HG02798 (cell line): ENCODE results near the gene NECAB3.

Experiments
- ATAC-seq: cut with Tn5 transposase; IDR thresholded peaks from one replicate; pipeline ENCODE4 v1.9.1; 2021; ENCODE audit warnings: mild to moderate bottlenecking; ENCODE audit not compliant: unreplicated experiment, poor library complexity

NECAB3 gene

GRCh38 chr20:33666293-33667244 lies 7.7 kb downstream of the NECAB3 start, which contains the start of gene ACTL10:
TSS of gene ACTL10 (plus strand) at chr20:33666943. CDS start at chr20:33667498, 555 bp downstream.
- peak; percentile 72 for ATAC-seq

DNA sequence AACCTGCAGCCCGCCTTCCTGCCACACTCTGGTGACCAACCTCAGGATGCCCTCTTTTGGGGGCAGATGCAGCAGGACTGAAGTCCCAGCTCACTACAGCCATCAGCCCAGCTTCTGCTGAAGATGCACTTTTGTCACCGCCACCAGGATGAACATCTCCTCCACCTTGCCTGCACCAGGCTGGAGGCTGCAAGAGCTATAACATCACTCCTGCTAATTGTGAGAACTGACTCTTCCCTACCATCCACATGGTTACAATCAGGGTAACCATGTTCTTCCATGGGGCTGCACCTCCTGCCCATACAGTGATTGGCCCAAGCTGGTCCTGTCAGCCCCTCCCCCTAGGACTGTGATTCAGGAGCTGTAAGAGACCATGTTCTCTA lies 9.5 kb downstream of the NECAB3 start:
- no peak for ATAC-seq

GRCh38 chr20:33664085-33664761 lies 10.0 kb downstream of the NECAB3 start:
- no peak for ATAC-seq

DNA sequence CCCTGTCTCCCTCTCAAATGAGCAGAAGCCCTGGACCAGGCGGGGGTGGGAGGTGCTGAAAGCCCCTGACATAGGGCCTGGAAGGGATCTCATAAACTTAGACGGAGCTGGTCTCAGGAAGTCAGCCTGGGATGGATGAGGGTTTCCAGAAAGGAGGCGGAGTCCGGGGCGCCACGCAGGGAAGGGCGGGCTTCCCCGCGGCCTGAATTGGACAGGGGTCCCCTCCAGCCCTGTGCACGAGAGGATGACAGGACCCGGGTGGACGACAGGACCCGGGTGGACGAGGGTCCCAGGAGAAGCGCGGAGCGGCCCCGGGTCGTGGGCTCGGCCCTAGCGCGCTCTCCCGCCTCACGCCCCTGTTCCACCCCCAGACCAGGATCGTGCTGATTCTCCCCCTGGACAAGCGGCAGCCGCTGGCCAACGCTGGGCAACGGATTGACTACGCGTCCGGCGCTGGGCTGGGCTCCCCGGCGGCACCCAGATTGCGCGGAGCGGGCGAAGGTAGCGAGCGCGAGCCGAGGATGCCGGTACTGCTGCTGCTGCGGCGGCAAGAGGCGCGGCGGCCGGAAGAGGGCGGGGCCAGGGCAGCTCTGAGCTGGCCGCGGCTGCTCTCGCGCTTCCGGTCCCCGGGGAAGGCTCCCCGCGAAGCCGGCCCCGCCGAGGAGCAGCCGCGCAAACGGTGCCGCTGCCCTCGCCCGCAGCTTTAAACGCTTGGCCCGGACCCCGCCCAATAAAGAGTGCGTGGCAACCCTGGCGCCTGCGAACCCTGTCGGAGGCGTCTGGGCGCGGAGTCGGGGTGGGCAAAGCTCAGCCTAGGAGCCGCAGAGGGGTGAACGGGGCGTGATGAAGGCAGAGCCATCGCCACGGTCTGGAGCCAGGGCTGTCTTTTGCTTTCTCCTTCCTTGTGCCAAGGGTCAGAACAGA lies 10.8 kb downstream of the NECAB3 start:
- peak; percentile 53 for ATAC-seq

- no peak for ATAC-seq
These were observed 12.1 kb downstream of the NECAB3 start, which contains the start of gene C20orf144 for GRCh38 chr20:33662172-33662571. TSS of gene C20orf144 (plus strand) at chr20:33662327. CDS start at chr20:33662346, 19 bp downstream.

DNA sequence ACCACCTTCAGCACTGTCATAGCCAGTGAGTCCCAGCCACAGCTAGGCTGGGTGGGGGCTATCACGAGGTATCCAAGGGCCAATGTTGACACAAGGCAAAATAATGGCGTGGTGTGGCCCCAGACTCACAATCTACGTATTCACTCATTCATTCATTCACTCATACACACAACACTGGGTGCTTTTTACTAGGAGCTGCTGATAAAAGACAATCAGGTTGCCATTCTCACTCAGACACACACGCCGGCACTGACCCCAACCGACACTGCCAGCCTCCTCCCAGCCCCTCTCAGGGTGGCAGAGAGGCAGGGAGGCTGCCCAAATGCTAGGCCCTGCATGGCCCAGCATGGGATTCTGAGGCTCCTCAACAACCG lies 13.6 kb downstream of the NECAB3 start:
- no peak for ATAC-seq

DNA sequence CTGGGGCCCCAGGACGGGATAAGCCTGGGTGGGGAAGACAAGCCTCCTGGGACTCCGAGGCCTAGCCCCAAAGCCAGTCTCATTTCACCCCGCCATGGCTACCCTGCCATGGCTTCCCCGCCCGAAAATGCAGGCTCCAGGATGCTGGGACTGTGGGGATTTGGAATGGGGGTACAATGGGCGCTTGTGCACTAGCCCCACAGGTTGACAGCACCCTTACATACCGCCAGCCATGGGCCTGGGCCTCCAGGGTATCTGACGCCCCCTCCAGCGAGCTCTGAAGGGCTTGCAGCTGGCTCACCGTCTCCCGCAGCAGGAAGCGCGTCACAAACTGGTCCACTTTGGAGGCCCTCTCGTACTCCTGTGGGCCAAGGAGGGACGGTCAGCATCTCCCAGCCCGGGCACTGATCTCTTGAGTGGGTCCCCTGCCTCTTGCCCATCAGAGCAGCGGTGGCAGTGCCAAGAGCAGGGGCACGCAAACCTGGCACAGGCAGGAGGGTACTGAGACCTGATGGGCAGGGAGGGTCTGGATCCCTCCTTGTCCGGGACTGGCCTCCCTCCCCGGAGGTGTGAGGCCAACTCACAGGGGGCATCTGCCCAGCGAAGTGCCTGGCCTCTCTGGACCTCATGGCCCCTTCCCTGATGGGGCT lies 14.1 kb downstream of the NECAB3 start:
- no peak for ATAC-seq

DNA sequence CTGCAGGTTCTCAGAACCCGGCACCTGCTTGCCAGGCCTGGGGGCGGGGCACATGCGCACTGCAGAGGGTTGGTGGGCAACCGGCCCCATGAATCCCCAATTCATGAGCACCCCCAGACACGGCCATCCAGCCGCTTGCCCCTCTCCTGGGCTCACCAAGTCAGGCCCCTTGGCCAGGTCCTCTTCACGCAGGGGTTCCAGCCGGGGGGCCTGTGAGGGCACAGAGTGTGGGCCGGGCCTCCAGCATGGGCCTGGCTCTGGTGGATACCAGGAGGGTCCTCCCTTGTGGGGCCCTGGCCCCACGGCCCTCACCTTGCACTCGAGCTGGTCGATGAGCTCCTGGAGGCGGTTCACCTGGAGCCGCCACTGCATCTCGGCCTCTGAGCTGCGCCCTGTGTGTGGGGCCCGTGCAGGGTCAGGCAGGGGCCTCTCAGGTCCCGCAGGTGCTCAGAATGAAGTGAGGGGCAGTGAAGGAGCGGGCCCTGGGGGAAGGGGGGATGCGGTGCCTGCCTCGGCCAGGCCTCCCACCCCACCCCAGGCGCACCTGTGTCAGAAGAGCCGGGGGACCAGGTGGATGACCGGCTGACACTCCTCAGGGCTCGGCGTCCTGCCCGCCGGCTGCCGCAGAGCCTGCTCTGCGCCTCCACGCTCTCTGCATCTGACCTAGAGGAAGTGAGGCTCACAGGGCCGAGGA lies 14.7 kb downstream of the NECAB3 start:
- no peak for ATAC-seq

- ATAC-seq: no peak
These were observed 15.3 kb downstream of the NECAB3 start for GRCh38 chr20:33658929-33659328.

DNA sequence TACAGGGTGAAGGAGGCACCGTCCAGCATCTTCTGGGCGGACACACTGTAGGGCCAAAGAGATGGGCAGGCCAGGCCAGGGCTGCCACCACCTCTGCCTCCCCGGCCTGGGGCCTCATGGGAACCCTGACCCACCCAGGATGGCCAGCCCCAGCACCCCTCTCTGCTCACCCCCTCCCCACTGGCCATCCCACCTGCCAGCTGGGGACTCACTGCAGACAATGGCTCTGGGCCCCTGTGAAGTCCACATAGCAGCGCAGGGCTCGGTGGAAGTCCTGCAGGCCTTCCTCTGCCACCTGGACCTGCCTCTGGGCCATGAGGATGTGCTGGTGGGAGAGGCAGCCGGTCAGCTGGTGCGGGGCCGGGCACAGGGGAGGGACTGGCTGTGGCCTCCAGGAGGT lies 15.7 kb downstream of the NECAB3 start:
- no peak for ATAC-seq

GRCh38 chr20:33657704-33658095 lies 16.5 kb downstream of the NECAB3 start:
- ATAC-seq: no peak

DNA sequence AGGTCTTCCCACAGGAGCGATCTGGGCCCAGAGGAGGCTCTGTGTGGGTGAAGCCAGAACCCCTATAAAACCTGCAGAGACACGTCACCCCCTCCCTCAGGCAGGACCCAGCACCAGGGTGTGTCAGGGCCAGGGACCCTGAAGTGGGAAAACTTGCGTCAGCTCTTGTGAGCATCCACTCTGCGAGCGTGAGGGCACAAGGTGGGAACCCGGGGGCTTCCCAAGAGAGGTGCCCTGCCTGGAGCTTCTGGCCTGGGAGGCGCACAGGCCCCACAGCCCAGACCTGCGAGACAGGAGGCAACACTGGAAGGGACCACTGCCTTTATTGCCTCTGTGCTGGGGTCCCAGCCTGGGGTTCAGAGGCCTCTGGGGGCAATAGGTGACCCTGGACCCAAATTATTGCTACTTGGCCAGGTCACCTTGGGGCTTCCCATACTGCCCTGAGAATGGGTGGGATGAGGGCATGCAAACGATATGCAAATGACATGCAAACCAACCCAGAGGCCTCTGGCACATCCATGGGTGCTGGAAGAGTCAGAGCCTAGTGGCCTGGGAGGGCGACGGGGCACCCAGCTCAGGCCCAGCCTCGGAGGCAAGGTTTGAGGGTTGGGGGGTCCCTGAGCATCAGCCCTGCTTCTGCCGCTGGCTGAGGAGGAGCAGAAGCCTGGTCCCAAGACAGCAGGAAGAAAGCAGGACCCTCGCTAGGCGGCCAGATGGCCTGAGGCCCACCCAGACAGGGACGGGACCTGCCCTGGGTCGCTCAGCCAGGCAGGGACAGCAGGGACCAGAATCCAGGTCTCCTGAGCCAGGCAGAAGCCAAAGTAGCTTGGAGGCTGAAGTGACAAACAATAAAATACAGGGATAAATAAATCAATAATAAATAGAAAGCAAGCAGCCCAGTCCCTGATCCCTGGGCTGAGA lies 17.2 kb downstream of the NECAB3 start:
- ATAC-seq: no peak

GRCh38 chr20:33656010-33656782 lies 18.0 kb downstream of the NECAB3 start:
- ATAC-seq: no peak

DNA sequence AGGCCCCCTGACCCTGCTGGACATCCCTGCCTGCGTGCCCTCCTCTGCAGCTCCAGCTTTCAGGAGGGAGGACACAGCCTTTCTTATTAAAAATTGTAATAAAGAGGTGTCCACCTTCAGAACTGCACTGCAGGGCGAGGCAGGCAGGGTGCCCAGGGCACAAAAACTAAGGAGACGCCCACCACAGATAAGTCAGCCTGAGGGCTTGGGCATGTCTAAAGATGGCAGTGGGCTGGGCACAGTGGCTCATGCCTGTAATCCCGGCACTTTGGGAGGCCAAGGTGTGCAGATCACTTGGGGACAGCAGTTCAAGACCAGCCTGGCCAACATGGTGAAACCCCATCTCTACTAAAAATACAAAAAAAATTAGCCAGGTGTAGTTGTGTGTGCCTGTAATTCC lies 19.1 kb downstream of the NECAB3 start:
- ATAC-seq: no peak

- no peak for ATAC-seq
These were observed 19.5 kb downstream of the NECAB3 start for GRCh38 chr20:33654680-33655161.

- no peak for ATAC-seq
These were observed 20.2 kb downstream of the NECAB3 start for GRCh38 chr20:33653900-33654596.
